BE2C (cell line): ENCODE results near the gene TRNP1.

Experiments used
- DNase-seq: peaks from one replicate; pipeline ENCODE4 v3.0.0-alpha.2; 2020
- H3K27me3 ChIP-seq: fragments of 250-450 bp; sonication (Bioruptor Pico); 2 replicates; pipeline ENCODE4 v1.5.1; 2020; ENCODE audit warnings: mild to moderate bottlenecking
- H3K36me3 ChIP-seq: fragments of 250-450 bp; sonication (Bioruptor Pico); 2 replicates; pipeline ENCODE4 v1.5.1; 2020; ENCODE audit warnings: mild to moderate bottlenecking
- H3K4me1 ChIP-seq: fragments of 250-450 bp; sonication (Bioruptor Pico); 2 replicates; pipeline ENCODE4 v1.5.1; 2020
- H3K4me3 ChIP-seq: 2 replicates; pipeline ENCODE4 v1.5.1; 2011; ENCODE audit warnings: low read depth, low read length
- H3K9me3 ChIP-seq: fragments of 250-450 bp; sonication (Bioruptor Pico); 2 replicates; pipeline ENCODE4 v1.5.1; 2020
- CTCF ChIP-seq: IDR thresholded peaks from 2 replicates; pipeline ENCODE4 v1.5.1; 2012; ENCODE audit warnings: mild to moderate bottlenecking, low read depth, low read length

Gene TRNP1

DNA sequence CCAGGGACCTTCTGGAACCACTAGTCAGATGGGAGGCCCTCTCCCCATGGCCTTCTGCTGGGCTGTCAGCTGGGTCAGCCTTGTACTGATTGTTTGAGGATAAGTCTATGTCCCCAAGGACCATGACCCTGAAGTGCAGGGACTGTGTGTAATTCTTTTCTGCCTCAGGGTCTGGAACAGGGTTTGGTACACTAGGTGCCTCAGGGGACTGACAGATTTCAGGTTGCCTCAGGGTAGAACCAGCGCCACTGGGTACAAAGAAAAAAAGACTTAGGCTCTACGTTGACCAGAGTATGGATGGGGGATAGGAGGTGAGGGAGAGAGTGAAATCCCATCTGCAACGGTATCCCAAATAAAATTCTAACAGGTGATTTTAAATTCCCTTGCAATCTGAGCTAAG is 36.2 kb upstream of the TRNP1 start:
- Histone ChIP-seq H3K9me3 (no peaks in the 10 kb centered on the region), H3K36me3 (no peaks in the 10 kb centered on the region), H3K27me3 (peaks cover 33% of the 10 kb centered on the region), H3K4me1 (no peaks in the 10 kb centered on the region), H3K4me3 (no peak overlapping the region)
- DNase-seq, result no peak
- TF ChIP-seq CTCF, result no peak

DNA sequence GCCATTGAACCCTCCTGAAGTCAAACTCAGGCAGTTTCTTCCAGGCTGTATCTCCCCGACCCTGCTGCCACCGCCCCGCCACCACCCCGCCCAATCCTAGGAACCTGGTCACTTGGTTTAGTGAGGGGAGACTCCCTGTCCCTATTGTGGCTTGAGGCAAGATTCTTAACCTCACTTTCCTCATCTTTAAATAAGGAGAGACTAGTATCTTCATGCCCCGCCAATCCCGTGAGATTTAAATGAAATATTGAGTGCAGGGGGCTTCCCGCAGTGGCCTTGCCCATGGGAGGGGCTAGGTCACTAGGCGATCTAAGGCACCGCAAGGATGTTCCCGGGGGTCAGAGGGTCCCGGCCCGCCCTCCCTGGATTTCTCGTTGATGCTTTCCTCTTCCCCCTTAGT is 34.2 kb upstream of the TRNP1 start:
- H3K4me3 ChIP-seq, result no peak overlapping the region
- DNase-seq, result no peak
- H3K4me1 ChIP-seq, result no peaks in the 10 kb centered on the region
- no peaks in the 10 kb centered on the region for H3K36me3 ChIP-seq
- no peaks in the 10 kb centered on the region for H3K9me3 ChIP-seq
- H3K27me3 ChIP-seq, result peaks cover 33% of the 10 kb centered on the region
- no peak for TF ChIP-seq CTCF

DNA sequence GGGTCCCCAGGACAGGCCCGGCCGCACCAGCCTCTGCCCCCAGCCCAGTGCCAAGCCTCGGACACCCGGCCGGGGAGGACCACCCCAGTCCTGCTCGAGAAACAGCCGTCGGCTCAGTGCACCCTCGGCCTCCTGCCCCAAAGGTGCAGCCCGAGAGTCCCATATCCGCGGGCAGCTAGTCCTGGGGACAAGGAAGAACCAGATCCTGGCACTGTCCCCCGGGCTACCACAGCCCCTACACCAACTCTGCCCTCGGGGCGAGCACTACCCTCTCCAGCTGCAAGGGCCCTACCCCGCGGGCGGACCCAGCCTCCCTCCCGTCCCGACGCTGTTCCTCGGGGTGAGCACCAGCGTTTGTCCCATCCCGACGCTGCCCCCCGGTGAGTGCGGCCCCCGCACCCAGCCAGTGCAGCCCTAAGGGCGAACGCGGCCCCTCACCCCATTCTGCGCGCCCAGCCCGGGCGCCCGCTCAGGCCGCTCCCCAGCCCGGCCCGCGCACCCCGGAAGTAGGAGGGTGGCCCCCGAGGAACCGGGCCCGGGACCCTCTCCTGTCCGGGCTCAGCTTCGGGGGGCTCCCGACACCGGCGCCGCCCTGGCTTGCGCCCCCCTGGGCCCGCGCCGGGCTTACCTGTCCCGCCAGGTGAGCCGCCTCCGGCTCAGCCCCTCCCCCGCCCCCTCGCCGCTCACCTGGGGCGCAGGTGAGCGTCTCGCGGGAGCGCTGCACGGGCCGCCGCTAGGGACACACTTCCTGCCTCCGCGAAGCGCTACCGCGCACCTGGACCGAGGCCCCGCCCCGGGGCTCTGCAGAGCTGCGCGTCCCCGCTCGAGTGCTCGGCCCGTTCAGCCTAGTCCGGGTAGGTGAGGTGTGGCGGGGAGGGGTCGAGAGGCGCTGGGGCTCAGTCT is 33.5 kb upstream of the TRNP1 start, which contains the start of gene KDF1:
Gene KDF1 (minus strand): TSS at position 747 of the 903 bp plus-strand sequence. CDS start 8,088 bp downstream, outside the sequence.
- no peak within 1 kb of the TSS for H3K4me3 ChIP-seq
- no peak for DNase-seq
- H3K4me1 ChIP-seq, result no peaks in the 10 kb centered on the region
- TF ChIP-seq CTCF, result no peak
- H3K36me3 ChIP-seq, result no peaks in the 10 kb centered on the region
- no peaks in the 10 kb centered on the region for H3K9me3 ChIP-seq
- H3K27me3 ChIP-seq, result peaks cover 33% of the 10 kb centered on the region

GRCh38 chr1:26960625-26960966 is 32.9 kb upstream of the TRNP1 start:
- no peak for DNase-seq
- no peak overlapping the region for H3K4me3 ChIP-seq
- H3K4me1 ChIP-seq, result no peaks in the 10 kb centered on the region
- no peaks in the 10 kb centered on the region for H3K9me3 ChIP-seq
- no peaks in the 10 kb centered on the region for H3K36me3 ChIP-seq
- no peak for TF ChIP-seq CTCF
- H3K27me3 ChIP-seq, result peaks cover 33% of the 10 kb centered on the region

DNA sequence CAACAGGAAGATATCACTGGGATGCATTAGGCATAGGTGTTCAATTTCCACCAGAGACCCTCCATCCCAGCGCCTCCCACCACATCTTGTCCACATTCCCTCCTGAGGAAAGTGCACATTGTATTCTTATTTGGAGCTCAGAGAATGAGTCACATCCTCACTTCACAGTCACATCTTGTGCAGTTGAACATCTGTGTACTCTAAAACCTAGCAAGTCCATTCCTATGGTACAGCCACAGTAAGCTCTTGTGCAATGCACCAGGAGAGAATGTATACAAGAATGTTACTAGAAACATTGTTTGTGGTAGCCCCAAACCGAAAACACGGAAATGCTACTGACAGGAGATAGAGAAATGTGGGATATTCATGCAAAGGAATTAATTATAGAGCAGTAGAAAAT is 31.7 kb upstream of the TRNP1 start:
- no peak for TF ChIP-seq CTCF
- H3K36me3 ChIP-seq, result no peaks in the 10 kb centered on the region
- no peak for DNase-seq
- no peaks in the 10 kb centered on the region for H3K9me3 ChIP-seq
- no peak overlapping the region for H3K4me3 ChIP-seq
- H3K4me1 ChIP-seq, result no peaks in the 10 kb centered on the region
- peaks cover 33% of the 10 kb centered on the region for H3K27me3 ChIP-seq

GRCh38 chr1:26965213-26965612 is 28.3 kb upstream of the TRNP1 start:
- DNase-seq, result no peak
- peaks cover 12% of the 10 kb centered on the region for H3K27me3 ChIP-seq
- TF ChIP-seq CTCF, result no peak
- no peaks in the 10 kb centered on the region for H3K4me1 ChIP-seq
- H3K4me3 ChIP-seq, result no peak overlapping the region
- H3K9me3 ChIP-seq, result no peaks in the 10 kb centered on the region
- no peaks in the 10 kb centered on the region for H3K36me3 ChIP-seq
